GM12878 (cell line): ENCODE data around the gene SEPTIN5. TPM values are rescaled to one million over a fixed set of nuclear protein-coding genes. Genes with fewer than 3 reads are reported as not detected.

Source experiments
- ATAC-seq: fragments of 200-7000 bp; cut with Tn5 transposase; 3 replicates; pipeline ENCODE4 v1.9.1; 2020; ENCODE audit warnings: mild to moderate bottlenecking, moderate library complexity
- BruUV-seq: library from RNA; stranded (reverse); fragments of 400-500 nt; replicated peaks from 2 replicates; lab custom pipeline; 2021; lab: Mats Ljungman, UMichigan
- CTCF ChIA-PET: fragments of 300-600 bp; sonication (Branson Sonifier 250); formaldehyde crosslinking; extraction: SDS; loops from one replicate; lab custom pipeline; 2021; ENCODE audit warnings: inconsistent platforms; lab: Yijun Ruan, JAX
- POLR2A ChIA-PET: fragments of 350-600 bp; formaldehyde crosslinking; extraction: SDS; loops from one replicate; lab custom pipeline; 2021; ENCODE audit warnings: inconsistent platforms; lab: Charles Lee
- RAD21 ChIA-PET: fragments of 300-600 bp; sonication (Branson Sonifier 250); formaldehyde crosslinking; loops from one replicate; lab custom pipeline; 2023; ENCODE audit warnings: antibody characterized with exemption; ENCODE audit not compliant: unreplicated experiment; lab: Charles Lee
- SMC1A ChIA-PET: fragments of 300-600 bp; sonication (Branson Sonifier 250); formaldehyde crosslinking; loops from one replicate; lab custom pipeline; 2023; ENCODE audit not compliant: unreplicated experiment, uncharacterized antibody; lab: Charles Lee
- DNase-seq: peaks from one replicate; pipeline ENCODE4 v3.0.0-alpha.2; 2011; ENCODE audit warnings: low read depth, low spot score
- FAIRE-seq: peaks from 3 replicates; lab custom pipeline; 2011; peaks lifted over from hg19 to GRCh38; lab: Jason Lieb, UNC
- H2AFZ ChIP-seq: 2 replicates; pipeline ENCODE4 v1.6.0; 2011; ENCODE audit warnings: low read depth, low read length, control low read depth; ENCODE audit not compliant: control insufficient read depth
- H3K27ac ChIP-seq: 2 replicates; pipeline ENCODE4 v1.5.1; 2011; ENCODE audit warnings: control low read depth; ENCODE audit not compliant: control insufficient read depth, insufficient read depth
- H3K27me3 ChIP-seq, 2 experiments: replicated peaks in 1 of 2; 2 replicates each; pipeline versions ENCODE4 v1.6.0 to v1.6.1; 2011; ENCODE audit warnings: low read length in 1 of 2; ENCODE audit not compliant: control insufficient read depth in 2 of 2, insufficient read depth in 2 of 2
- H3K36me3 ChIP-seq, 2 experiments: 2 replicates each; pipeline ENCODE4 v1.5.1; 2011; ENCODE audit warnings: low read length in 1 of 2; ENCODE audit not compliant: control insufficient read depth in 2 of 2, insufficient read depth in 2 of 2
- H3K4me1 ChIP-seq: 2 replicates; pipeline ENCODE4 v1.6.1; 2011; ENCODE audit warnings: mild to moderate bottlenecking, low read length, moderate library complexity, mixed read lengths; ENCODE audit not compliant: control insufficient read depth, insufficient read depth
- H3K4me2 ChIP-seq: 2 replicates; pipeline ENCODE4 v1.6.0; 2011; ENCODE audit warnings: control low read depth; ENCODE audit not compliant: control insufficient read depth, insufficient read depth
- H3K4me3 ChIP-seq: fragments of 200-600 bp; sonication (generic); 2 replicates; pipeline ENCODE4 v1.5.1; 2016
- H3K79me2 ChIP-seq: 2 replicates; pipeline ENCODE4 v1.6.0; 2011; ENCODE audit warnings: low read length; ENCODE audit not compliant: control insufficient read depth, insufficient read depth
- H3K9ac ChIP-seq: 2 replicates; pipeline ENCODE4 v1.8.0; 2011; ENCODE audit warnings: low read length, control low read depth, mixed read lengths; ENCODE audit not compliant: control insufficient read depth, insufficient read depth
- H3K9me3 ChIP-seq: replicated peaks from 3 replicates; pipeline ENCODE4 v1.5.1; 2011; ENCODE audit warnings: mild to moderate bottlenecking, low read length; ENCODE audit not compliant: control insufficient read depth, insufficient read depth
- H4K20me1 ChIP-seq: 2 replicates; pipeline ENCODE4 v1.6.0; 2011; ENCODE audit not compliant: control insufficient read depth, insufficient read depth
- ATF7 ChIP-seq: fragments of 450-650 bp; IDR thresholded peaks from 2 replicates; pipeline ENCODE4 v1.6.1; 2016; ENCODE audit warnings: low read depth, mild to moderate bottlenecking
- BRCA1 ChIP-seq: IDR thresholded peaks from 2 replicates; pipeline ENCODE4 v1.6.1; 2011; ENCODE audit warnings: low read depth, low read length, improper control_type of control experiment
- EED ChIP-seq: sonication (generic); IDR thresholded peaks from 2 replicates; pipeline ENCODE4 v1.6.1; 2016; ENCODE audit warnings: antibody characterized with exemption, low read depth
- EP300 ChIP-seq, 2 experiments: fragments of 150-350 bp in 1 of 2; IDR thresholded peaks; 2 replicates each; pipeline ENCODE4 v1.6.1; 2011 to 2012; ENCODE audit warnings: low read depth in 2 of 2, low read length in 2 of 2, borderline replicate concordance in 1 of 2, improper control_type of control experiment in 1 of 2, inconsistent platforms in 1 of 2; ENCODE audit not compliant: control insufficient read depth in 1 of 2
- FOS ChIP-seq: IDR thresholded peaks from 3 replicates; pipeline ENCODE4 v1.6.1; 2011; ENCODE audit warnings: borderline replicate concordance; ENCODE audit not compliant: insufficient read length; ENCODE audit errors: extremely low read depth
- HDGF ChIP-seq: fragments of 450-650 bp; IDR thresholded peaks from 2 replicates; pipeline ENCODE4 v1.6.1; 2016; ENCODE audit warnings: antibody characterized with exemption
- NR2C2 ChIP-seq: IDR thresholded peaks from 2 replicates; pipeline ENCODE4 v1.6.1; 2011; ENCODE audit warnings: borderline replicate concordance, low read depth; ENCODE audit not compliant: control insufficient read depth, insufficient read length
- PAX5 ChIP-seq: IDR thresholded peaks from 2 replicates; pipeline ENCODE4 v1.6.1; 2011; ENCODE audit warnings: low read depth, low read length, borderline replicate concordance
- RAD21 ChIP-seq: IDR thresholded peaks from 2 replicates; pipeline ENCODE4 v1.6.1; 2011; ENCODE audit warnings: mild to moderate bottlenecking, low read depth, low read length, moderate library complexity; ENCODE audit not compliant: insufficient read depth
- SIX5 ChIP-seq: IDR thresholded peaks from 2 replicates; pipeline ENCODE4 v1.6.1; 2011; ENCODE audit warnings: mild to moderate bottlenecking, low read depth, low read length, moderate library complexity; ENCODE audit not compliant: severe bottlenecking
- SMAD5 ChIP-seq: IDR thresholded peaks from 2 replicates; pipeline ENCODE4 v1.6.1; 2016; ENCODE audit warnings: antibody characterized with exemption, low read depth
- SP1 ChIP-seq: IDR thresholded peaks from one replicate; pipeline ENCODE4 v1.6.1; 2011; ENCODE audit warnings: low read depth, low read length
- STAT3 ChIP-seq: IDR thresholded peaks from 2 replicates; pipeline ENCODE4 v1.6.1; 2011; ENCODE audit warnings: low read depth, low read length, improper control_type of control experiment
- YY1 ChIP-seq: IDR thresholded peaks from 2 replicates; pipeline ENCODE4 v1.6.1; 2011; ENCODE audit warnings: low read depth, mild to moderate bottlenecking, low read length
- WGBS: methylation state at CpG from one replicate; pipeline ENCODE4 v1.1.6; 2016; ENCODE audit warnings: low lambda C conversion rate; ENCODE audit not compliant: insufficient replicate concordance, insufficient coverage; ENCODE audit errors: missing lambda C conversion rate; 5-methylcytosine and 5-hydroxymethylcytosine counted together
- in situ Hi-C: fragments of 300-500 bp; cut with MboI; formaldehyde crosslinking; loops from 9 replicates; pipeline ENCODE4 v1.14.3; 2018; ENCODE audit warnings: mixed read lengths
- intact Hi-C: fragments of 100-400 bp; cut with micrococcal nuclease; formaldehyde crosslinking; loops from one replicate; pipeline ENCODE4 v1.14.2; 2022; ENCODE audit not compliant: unreplicated experiment
- polyA plus RNA-seq, 11 experiments: library from polyadenylated mRNA; depleted of rRNA in 4 of 11; unstranded in 6 of 11; stranded (reverse) in 5 of 11; fragments of >200 nt; fragmentation: Nextera tagmentation in 4 of 11; fragmentation: Illumina TruSeq in 1 of 11; extraction: Ambion mirVana in 4 of 11; extraction: Trizol in 1 of 11; gene quantifications; 1 replicate in 1 of 11; 2 replicates in 10 of 11; pipeline versions ENCODE4 v1.2.1 to v1.2.3, GENCODE V29; 2011 to 2016; ENCODE audit warnings: inconsistent platforms in 2 of 11, missing spikeins in 2 of 11, low read depth in 1 of 11
- total RNA-seq, 4 experiments: library from RNA; depleted of rRNA in 3 of 4; stranded (reverse); fragments of >200 nt in 3 of 4; fragmentation: Illumina TruSeq in 1 of 4; extraction: Trizol in 1 of 4; gene quantifications; 2 replicates each; pipeline versions ENCODE4 v1.2.1 to v1.2.3, GENCODE V29; 2013 to 2021
- TF ChIP-seq, protein P1 (sequence below): IDR thresholded peaks from 2 replicates; pipeline ENCODE4 v1.6.1; 2012; ENCODE audit warnings: low read depth, low read length, improper control_type of control experiment
- TF ChIP-seq, protein P2 (sequence below): fragments of 450-650 bp; formaldehyde crosslinking; IDR thresholded peaks from 2 replicates; pipeline ENCODE4 v1.4.0; 2022; ENCODE audit warnings: mild to moderate bottlenecking, moderate library complexity

The SEPTIN5 gene
- total and polyA plus RNA-seq, 10 of the 15 experiments (the other 5 are each of a cell fraction or from before 2014, with no cell fraction given) = 0.13 to 1.1 (median 0.34) TPM; not detected in 5

DNA sequence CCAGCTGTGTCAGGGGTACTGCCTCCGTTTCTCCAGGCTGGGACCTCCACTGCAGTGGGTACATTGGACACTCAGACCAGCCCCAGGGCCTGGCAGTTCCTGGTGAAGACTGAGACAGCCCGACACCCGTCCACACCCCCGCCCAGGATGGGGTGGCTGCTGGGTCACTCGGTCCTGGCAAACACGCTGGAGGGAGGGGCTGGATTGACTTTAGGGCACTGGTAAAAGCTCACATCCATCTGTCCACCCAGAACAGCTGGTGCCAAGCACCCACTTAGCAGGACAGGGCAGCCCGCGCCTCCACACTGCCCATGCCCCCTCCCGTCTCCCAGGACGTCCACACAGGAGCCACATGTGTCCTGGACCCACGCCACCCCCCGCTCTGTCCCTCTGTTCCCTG is 35.6 kb downstream of the SEPTIN5 start:
- no peak overlapping the region for H3K27ac ChIP-seq
- no peak overlapping the region for H2AFZ ChIP-seq
- POLR2A ChIA-PET = no interaction called here
- H4K20me1 ChIP-seq = peaks cover 4% of the 10 kb centered on the region; the same call in 1 of the 2 replicates
- H3K36me3 ChIP-seq = no peaks in the 10 kb centered on the region
- no peaks in the 10 kb centered on the region for H3K9me3 ChIP-seq
- no peaks in the 10 kb centered on the region for H3K79me2 ChIP-seq
- DNase-seq (no peak), ATAC-seq (no peak), FAIRE-seq (no peak)
- H3K9ac ChIP-seq = no peak overlapping the region
- RAD21 ChIA-PET = no interaction called here
- SMC1A ChIA-PET = no interaction called here
- WGBS = 31% methylated on average over 12 of the region's 12 CpGs
- CTCF ChIA-PET = interaction anchor here (1.5 kb wide), 1 partner anchor 160 kb away, joined by 3 read pairs; no protein-coding TSS in a partner anchor
- intact Hi-C loops = no loop called here
- TF ChIP-seq BRCA1 (no peak), EP300 (IDR thresholded peaks at IDR 0.05; ENCODE audit: borderline replicate concordance in 1 of 2, control insufficient read depth in 1 of 2, low read depth in 2 of 2, low read length in 2 of 2) (no peak), SP1 (no peak), ATF7 (no peak), PAX5 (no peak), YY1 (no peak), SIX5 (no peak), RAD21 (no peak), SMAD5 (no peak), EED (no peak), FOS (no peak), STAT3 (no peak), NR2C2 (no peak), HDGF (no peak)
- TF ChIP-seq, protein P1, sequence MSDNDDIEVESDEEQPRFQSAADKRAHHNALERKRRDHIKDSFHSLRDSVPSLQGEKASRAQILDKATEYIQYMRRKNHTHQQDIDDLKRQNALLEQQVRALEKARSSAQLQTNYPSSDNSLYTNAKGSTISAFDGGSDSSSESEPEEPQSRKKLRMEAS = no peak
- TF ChIP-seq, protein P2, sequence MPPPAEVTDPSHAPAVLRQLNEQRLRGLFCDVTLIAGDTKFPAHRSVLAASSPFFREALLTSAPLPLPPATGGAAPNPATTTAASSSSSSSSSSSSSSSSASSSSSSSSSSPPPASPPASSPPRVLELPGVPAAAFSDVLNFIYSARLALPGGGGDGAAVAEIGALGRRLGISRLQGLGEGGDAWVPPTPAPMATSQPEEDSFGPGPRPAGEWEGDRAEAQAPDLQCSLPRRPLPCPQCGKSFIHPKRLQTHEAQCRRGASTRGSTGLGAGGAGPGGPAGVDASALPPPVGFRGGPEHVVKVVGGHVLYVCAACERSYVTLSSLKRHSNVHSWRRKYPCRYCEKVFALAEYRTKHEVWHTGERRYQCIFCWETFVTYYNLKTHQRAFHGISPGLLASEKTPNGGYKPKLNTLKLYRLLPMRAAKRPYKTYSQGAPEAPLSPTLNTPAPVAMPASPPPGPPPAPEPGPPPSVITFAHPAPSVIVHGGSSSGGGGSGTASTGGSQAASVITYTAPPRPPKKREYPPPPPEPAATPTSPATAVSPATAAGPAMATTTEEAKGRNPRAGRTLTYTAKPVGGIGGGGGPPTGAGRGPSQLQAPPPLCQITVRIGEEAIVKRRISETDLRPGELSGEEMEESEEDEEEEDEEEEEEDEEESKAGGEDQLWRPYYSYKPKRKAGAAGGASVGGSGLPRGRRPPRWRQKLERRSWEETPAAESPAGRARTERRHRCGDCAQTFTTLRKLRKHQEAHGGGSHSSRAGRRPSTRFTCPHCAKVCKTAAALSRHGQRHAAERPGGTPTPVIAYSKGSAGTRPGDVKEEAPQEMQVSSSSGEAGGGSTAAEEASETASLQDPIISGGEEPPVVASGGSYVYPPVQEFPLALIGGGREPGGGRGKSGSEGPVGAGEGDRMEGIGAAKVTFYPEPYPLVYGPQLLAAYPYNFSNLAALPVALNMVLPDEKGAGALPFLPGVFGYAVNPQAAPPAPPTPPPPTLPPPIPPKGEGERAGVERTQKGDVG (CRISPR knock-in tag) = no peak
- in situ Hi-C loops = no loop called here
- no peak overlapping the region for H3K4me3 ChIP-seq
- BruUV-seq = no TSS peak
- peaks cover 4 to 17% of the 10 kb centered on the region in 2 experiments for H3K27me3 ChIP-seq
- H3K4me2 ChIP-seq = no peak overlapping the region
- no peaks in the 10 kb centered on the region for H3K4me1 ChIP-seq
